ENCODE measurements around the gene PTPN21. TPM values are rescaled to one million over a fixed set of nuclear protein-coding genes. Genes with fewer than 3 reads are reported as not detected.
"Not testable (repeated sequence)": the region's sequence is repeated elsewhere in the genome, so short reads cannot be mapped to it uniquely, and the experiment has no call there.

Gene PTPN21
- total RNA-seq, 1 donor from 2014 or later, result 63.0 TPM

DNA sequence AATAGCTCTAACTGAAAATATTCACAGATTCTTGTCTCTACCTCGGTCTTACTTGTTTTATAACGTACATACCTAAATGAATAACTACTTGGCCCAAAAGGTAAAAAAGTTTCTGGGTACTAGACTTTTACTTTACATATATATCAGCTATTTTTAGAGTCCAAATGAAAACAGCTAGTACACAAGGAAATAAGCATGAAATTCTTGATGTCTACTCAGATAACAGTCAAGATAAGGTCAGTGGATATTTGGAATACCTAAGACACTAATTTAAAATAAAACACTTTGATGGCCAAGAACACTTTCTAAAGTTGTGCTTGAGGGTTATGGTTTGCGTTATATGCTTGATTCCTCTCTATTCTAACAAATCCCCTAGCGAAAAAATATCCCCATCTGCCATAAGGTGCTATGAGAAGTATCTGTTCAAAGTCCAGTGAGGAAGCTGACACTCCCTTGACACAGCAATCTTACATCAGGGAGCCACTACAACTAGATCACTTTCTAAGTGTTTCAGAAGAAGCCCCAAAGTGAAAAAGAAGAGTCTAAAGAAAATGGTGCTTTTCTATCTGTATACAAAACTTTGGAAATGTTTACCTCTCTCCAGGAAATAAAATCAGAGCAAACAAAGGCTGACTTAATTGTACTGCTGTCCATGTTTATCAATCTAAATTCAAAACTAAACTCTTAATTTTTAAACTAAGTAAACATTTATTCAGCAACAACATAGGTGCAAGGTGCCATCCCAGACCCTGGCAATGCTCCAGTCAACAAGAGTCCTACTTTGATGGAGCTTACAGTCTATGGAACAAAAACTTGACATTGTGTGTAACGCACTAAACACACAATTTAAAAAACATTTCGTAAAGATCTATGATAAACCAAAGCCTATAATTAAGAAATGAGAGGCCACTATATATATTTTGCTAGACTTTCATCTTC lies 11.7 kb downstream of the PTPN21 start:
- peak overlapping the region; percentile 35 for H3K4me3 Mint-ChIP-seq (ENCODE audit: unreplicated experiment)
- H3K27ac Mint-ChIP-seq (ENCODE audit: unreplicated experiment), result peak overlapping the region; percentile 41
- TF ChIP-seq, protein P1, sequence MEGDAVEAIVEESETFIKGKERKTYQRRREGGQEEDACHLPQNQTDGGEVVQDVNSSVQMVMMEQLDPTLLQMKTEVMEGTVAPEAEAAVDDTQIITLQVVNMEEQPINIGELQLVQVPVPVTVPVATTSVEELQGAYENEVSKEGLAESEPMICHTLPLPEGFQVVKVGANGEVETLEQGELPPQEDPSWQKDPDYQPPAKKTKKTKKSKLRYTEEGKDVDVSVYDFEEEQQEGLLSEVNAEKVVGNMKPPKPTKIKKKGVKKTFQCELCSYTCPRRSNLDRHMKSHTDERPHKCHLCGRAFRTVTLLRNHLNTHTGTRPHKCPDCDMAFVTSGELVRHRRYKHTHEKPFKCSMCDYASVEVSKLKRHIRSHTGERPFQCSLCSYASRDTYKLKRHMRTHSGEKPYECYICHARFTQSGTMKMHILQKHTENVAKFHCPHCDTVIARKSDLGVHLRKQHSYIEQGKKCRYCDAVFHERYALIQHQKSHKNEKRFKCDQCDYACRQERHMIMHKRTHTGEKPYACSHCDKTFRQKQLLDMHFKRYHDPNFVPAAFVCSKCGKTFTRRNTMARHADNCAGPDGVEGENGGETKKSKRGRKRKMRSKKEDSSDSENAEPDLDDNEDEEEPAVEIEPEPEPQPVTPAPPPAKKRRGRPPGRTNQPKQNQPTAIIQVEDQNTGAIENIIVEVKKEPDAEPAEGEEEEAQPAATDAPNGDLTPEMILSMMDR (IDR thresholded peaks at IDR 0.05; ENCODE audit: partially characterized antibody, unreplicated experiment), result no peak
- peaks cover 4% of the 10 kb centered on the region for H3K27me3 Mint-ChIP-seq (ENCODE audit: unreplicated experiment)
- peaks cover 5% of the 10 kb centered on the region for H3K36me3 Mint-ChIP-seq (ENCODE audit: unreplicated experiment)
- no peaks in the 10 kb centered on the region for H3K9me3 Mint-ChIP-seq (ENCODE audit: unreplicated experiment)
- peaks cover 27% of the 10 kb centered on the region for H3K4me1 Mint-ChIP-seq (ENCODE audit: low read depth, unreplicated experiment)
- DNase-seq, result no peak

DNA sequence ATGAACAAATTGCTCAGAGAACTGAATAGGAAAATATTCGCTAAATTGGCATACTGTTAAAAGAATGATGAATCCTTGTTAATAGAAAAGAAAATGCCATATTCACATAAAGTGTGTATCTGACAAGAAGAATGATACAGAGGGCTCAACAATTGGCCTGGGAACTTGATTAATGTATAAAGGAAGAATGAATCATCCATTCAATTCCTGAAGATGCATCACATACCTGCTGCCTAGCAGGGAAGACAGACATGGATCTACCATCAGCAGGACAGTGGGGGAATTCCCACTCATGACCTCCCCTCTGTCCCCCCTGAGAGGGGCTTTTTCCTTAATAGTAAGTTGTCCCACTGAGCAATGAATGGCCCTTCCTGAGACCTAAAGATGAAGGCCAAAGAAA lies 13.5 kb downstream of the PTPN21 start:
- no peak for DNase-seq
- Mint-ChIP-seq H3K27me3 (ENCODE audit: unreplicated experiment) (peaks cover 2% of the 10 kb centered on the region), H3K4me1 (ENCODE audit: low read depth, unreplicated experiment) (peaks cover 31% of the 10 kb centered on the region), H3K4me3 (ENCODE audit: unreplicated experiment) (peak overlapping the region; percentile 54), H3K9me3 (ENCODE audit: unreplicated experiment) (no peaks in the 10 kb centered on the region), H3K36me3 (ENCODE audit: unreplicated experiment) (no peaks in the 10 kb centered on the region), H3K27ac (ENCODE audit: unreplicated experiment) (peak overlapping the region; percentile 4)
- TF ChIP-seq, protein P1 (IDR thresholded peaks at IDR 0.05; ENCODE audit: partially characterized antibody, unreplicated experiment), result no peak

DNA sequence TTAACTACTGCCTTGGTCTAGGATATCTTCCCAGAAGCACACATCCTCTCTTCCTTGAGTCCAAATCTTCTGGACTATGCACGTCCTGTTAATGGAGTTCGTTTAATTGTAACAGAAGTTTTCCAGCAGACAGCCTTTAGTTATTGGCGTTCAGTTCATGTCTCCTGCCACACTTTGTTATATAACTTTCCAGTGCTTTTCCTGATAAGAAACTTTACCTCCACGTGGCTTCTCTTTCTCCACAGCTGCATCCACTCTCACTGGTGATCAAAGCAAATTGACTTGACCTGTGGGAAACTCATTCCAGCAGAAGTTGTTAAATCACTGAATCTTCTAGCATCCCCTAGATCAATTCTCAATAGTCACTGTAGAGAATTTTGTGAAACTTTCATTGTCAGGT lies 19.0 kb downstream of the PTPN21 start:
- no peak for DNase-seq
- no peak overlapping the region for H3K4me3 Mint-ChIP-seq (ENCODE audit: unreplicated experiment)
- no peaks in the 10 kb centered on the region for H3K36me3 Mint-ChIP-seq (ENCODE audit: unreplicated experiment)
- H3K27ac Mint-ChIP-seq (ENCODE audit: unreplicated experiment), result no peak overlapping the region
- no peaks in the 10 kb centered on the region for H3K9me3 Mint-ChIP-seq (ENCODE audit: unreplicated experiment)
- peaks cover 15% of the 10 kb centered on the region for H3K4me1 Mint-ChIP-seq (ENCODE audit: low read depth, unreplicated experiment)
- H3K27me3 Mint-ChIP-seq (ENCODE audit: unreplicated experiment), result no peaks in the 10 kb centered on the region
- TF ChIP-seq, protein P1 (IDR thresholded peaks at IDR 0.05; ENCODE audit: partially characterized antibody, unreplicated experiment), result no peak

DNA sequence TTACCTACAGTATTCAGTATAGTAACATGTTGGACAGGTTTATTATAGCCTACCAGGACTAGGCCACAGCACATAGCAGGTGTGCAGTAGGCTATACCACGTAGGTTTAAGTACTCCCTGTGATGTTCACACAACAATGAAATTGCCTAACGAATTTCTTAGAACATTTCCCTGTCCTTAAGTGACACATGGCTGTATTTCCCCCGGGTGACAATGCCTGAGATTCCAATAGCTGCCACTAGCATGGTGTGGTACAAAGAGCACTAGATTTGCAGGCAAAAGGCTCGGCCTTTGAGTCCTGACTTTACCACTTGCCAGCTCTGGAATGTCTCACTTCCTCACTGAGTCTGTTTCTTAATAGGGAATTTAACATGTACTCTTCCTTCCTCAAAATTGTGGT lies 19.7 kb downstream of the PTPN21 start:
- Mint-ChIP-seq H3K4me3 (ENCODE audit: unreplicated experiment) (no peak overlapping the region), H3K27me3 (ENCODE audit: unreplicated experiment) (no peaks in the 10 kb centered on the region), H3K9me3 (ENCODE audit: unreplicated experiment) (no peaks in the 10 kb centered on the region), H3K4me1 (ENCODE audit: low read depth, unreplicated experiment) (peaks cover 15% of the 10 kb centered on the region), H3K27ac (ENCODE audit: unreplicated experiment) (no peak overlapping the region), H3K36me3 (ENCODE audit: unreplicated experiment) (no peaks in the 10 kb centered on the region)
- TF ChIP-seq, protein P1 (IDR thresholded peaks at IDR 0.05; ENCODE audit: partially characterized antibody, unreplicated experiment), result no peak
- no peak for DNase-seq

DNA sequence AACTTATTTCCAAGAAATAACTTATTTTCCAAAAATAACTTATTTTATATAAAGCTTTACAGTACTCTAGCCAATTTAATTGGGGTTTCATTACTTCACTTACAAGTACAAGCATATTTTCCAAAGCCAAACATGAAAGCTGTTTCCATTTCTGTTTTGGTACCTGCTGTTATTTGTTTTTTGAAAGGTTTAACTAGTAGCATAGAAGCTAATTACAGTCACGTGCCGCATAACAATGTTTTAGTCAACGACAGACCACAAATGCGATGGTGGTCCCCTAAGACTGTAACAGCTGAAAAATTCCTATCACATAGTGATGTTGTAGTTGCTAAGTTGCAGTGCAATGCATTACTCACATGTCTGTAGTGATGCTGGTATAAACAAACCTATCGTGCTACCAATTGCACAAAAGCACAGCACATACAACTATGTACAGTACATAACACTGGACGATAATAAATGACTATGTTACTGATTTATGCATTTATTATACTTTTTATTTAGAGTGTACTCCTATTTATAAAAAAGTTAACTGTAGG lies 21.7 kb downstream of the PTPN21 start:
- Mint-ChIP-seq H3K9me3 (ENCODE audit: unreplicated experiment) (peaks cover 3% of the 10 kb centered on the region), H3K27me3 (ENCODE audit: unreplicated experiment) (peaks cover 1% of the 10 kb centered on the region), H3K4me1 (ENCODE audit: low read depth, unreplicated experiment) (peaks cover 9% of the 10 kb centered on the region), H3K27ac (ENCODE audit: unreplicated experiment) (no peak overlapping the region), H3K36me3 (ENCODE audit: unreplicated experiment) (peaks cover 11% of the 10 kb centered on the region), H3K4me3 (ENCODE audit: unreplicated experiment) (no peak overlapping the region)
- TF ChIP-seq, protein P1 (IDR thresholded peaks at IDR 0.05; ENCODE audit: partially characterized antibody, unreplicated experiment), result no peak
- DNase-seq, result no peak

DNA sequence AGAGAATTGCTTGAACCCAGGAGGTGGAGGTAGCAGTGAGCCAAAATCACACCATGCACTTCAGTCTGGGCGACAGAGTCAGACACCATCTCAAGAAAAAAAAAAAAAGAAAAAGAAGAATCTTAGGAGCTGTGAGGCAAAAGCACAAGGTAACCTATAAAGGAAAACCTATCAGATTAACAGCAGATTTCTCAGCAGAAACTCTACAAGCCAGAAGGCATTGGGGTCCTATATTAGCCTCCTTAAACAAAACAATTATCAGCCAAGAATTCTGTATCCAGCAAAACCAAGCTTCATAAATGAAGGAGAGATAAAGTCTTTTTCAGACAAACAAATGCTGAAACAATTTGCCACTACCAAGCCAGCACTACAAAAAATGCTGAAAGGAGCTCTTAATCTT lies 24.9 kb downstream of the PTPN21 start:
- not testable (repeated sequence) for H3K27me3 Mint-ChIP-seq (ENCODE audit: unreplicated experiment); H3K27ac Mint-ChIP-seq (ENCODE audit: unreplicated experiment); H3K9me3 Mint-ChIP-seq (ENCODE audit: unreplicated experiment); DNase-seq; H3K4me1 Mint-ChIP-seq (ENCODE audit: low read depth, unreplicated experiment); H3K4me3 Mint-ChIP-seq (ENCODE audit: unreplicated experiment)
- peaks cover 11% of the 10 kb centered on the region for H3K36me3 Mint-ChIP-seq (ENCODE audit: unreplicated experiment)
